Transverse colon (tissue), 3 donors: ENCODE data around the gene GLI2.

Source experiments
- EP300 ChIP-seq: sonication (generic); formaldehyde crosslinking; IDR thresholded peaks from one replicate; pipeline ENCODE4 v1.6.1; 2017; ENCODE audit warnings: antibody characterized with exemption, low read depth
- POLR2A ChIP-seq: fragments of 450-650 bp; IDR thresholded peaks from one replicate; pipeline ENCODE4 v1.6.1; 2016; ENCODE audit warnings: antibody characterized with exemption, mild to moderate bottlenecking, moderate library complexity
- TF ChIP-seq, protein P1 (sequence below), 5 experiments: fragments of 200-600 bp in 3 of 5; fragments of 450-650 bp in 2 of 5; sonication (generic) in 3 of 5; IDR thresholded peaks; 1 replicate in 2 of 5; 2 replicates in 3 of 5; pipeline ENCODE4 v1.5.1; 2016 to 2017; ENCODE audit warnings: antibody characterized with exemption in 5 of 5, inconsistent platforms in 3 of 5, mild to moderate bottlenecking in 2 of 5, moderate library complexity in 1 of 5

DNA sequence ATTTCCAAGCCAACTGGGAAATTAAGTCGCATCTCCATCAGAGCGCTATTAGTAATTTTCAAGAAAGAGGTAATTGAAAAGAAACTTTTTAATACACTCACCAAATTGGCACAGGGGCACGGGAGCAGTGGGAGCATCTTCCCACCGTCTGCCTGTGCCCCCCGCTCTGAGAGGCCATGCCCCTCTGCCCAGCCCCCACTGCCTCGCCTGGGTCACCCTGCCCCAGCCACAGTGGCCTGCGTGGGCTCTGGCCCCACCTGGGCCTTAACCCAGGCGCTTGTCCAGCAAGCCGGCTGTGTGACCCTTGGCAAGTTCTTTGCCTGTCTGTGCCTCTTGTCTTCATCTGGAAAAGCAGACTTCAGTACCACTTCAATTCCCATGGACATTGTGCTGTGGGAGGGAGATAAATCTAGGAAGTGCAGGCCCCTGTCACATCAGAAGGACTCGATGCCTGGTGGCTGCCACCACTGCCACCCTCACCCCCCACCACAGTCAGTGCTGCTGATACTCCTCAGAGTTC, 31.9 kb downstream of the GLI2 start:
- TF ChIP-seq, protein P1, sequence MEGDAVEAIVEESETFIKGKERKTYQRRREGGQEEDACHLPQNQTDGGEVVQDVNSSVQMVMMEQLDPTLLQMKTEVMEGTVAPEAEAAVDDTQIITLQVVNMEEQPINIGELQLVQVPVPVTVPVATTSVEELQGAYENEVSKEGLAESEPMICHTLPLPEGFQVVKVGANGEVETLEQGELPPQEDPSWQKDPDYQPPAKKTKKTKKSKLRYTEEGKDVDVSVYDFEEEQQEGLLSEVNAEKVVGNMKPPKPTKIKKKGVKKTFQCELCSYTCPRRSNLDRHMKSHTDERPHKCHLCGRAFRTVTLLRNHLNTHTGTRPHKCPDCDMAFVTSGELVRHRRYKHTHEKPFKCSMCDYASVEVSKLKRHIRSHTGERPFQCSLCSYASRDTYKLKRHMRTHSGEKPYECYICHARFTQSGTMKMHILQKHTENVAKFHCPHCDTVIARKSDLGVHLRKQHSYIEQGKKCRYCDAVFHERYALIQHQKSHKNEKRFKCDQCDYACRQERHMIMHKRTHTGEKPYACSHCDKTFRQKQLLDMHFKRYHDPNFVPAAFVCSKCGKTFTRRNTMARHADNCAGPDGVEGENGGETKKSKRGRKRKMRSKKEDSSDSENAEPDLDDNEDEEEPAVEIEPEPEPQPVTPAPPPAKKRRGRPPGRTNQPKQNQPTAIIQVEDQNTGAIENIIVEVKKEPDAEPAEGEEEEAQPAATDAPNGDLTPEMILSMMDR (IDR thresholded peaks at IDR 0.05): no peak
- TF ChIP-seq POLR2A (no peak), EP300 (no peak)
